ENCODE results near the gene ZNF224. TPM values are rescaled to one million over a fixed set of nuclear protein-coding genes. Genes with fewer than 3 reads are reported as not detected.

Gene ZNF224
- total and polyA plus RNA-seq, 10 of the 15 experiments (the other 5 are each of a cell fraction or from before 2014, with no cell fraction given): 6.8 to 39.4 (median 17.2) TPM

DNA sequence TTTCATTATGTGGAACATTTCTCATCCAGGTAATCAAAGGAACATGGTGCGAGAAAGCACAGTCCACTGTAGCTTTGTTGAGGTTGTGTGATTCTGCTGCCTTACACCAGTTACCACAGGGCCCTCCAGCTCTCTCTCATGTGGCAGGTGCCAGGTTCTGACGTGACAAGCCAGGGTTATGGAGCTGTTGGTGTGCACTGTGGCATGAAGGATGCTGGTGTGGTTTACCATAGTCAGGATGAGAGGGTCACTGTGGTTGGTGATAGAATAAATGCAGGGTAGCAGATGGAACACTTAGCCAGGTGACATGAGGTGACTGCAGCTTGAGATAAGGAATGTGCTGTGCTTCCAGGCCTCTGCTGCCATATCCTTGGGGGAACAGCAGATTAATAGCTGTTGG, 34.9 kb upstream of the ZNF224 start (continued):
- TF ChIP-seq, protein P1, sequence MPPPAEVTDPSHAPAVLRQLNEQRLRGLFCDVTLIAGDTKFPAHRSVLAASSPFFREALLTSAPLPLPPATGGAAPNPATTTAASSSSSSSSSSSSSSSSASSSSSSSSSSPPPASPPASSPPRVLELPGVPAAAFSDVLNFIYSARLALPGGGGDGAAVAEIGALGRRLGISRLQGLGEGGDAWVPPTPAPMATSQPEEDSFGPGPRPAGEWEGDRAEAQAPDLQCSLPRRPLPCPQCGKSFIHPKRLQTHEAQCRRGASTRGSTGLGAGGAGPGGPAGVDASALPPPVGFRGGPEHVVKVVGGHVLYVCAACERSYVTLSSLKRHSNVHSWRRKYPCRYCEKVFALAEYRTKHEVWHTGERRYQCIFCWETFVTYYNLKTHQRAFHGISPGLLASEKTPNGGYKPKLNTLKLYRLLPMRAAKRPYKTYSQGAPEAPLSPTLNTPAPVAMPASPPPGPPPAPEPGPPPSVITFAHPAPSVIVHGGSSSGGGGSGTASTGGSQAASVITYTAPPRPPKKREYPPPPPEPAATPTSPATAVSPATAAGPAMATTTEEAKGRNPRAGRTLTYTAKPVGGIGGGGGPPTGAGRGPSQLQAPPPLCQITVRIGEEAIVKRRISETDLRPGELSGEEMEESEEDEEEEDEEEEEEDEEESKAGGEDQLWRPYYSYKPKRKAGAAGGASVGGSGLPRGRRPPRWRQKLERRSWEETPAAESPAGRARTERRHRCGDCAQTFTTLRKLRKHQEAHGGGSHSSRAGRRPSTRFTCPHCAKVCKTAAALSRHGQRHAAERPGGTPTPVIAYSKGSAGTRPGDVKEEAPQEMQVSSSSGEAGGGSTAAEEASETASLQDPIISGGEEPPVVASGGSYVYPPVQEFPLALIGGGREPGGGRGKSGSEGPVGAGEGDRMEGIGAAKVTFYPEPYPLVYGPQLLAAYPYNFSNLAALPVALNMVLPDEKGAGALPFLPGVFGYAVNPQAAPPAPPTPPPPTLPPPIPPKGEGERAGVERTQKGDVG (CRISPR knock-in tag; IDR thresholded peaks at IDR 0.05): no peak
- TF ChIP-seq, protein P2, sequence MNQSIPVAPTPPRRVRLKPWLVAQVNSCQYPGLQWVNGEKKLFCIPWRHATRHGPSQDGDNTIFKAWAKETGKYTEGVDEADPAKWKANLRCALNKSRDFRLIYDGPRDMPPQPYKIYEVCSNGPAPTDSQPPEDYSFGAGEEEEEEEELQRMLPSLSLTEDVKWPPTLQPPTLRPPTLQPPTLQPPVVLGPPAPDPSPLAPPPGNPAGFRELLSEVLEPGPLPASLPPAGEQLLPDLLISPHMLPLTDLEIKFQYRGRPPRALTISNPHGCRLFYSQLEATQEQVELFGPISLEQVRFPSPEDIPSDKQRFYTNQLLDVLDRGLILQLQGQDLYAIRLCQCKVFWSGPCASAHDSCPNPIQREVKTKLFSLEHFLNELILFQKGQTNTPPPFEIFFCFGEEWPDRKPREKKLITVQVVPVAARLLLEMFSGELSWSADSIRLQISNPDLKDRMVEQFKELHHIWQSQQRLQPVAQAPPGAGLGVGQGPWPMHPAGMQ (IDR thresholded peaks at IDR 0.05; ENCODE audit: borderline replicate concordance): no peak
- no peak for TF ChIP-seq SRF (IDR thresholded peaks at IDR 0.05; ENCODE audit: low read depth in 2 of 2, low read length in 2 of 2)
- TF ChIP-seq TCF7 (IDR thresholded peaks at IDR 0.05; ENCODE audit: borderline replicate concordance): no peak
- TF ChIP-seq FOXM1 (IDR thresholded peaks at IDR 0.05; ENCODE audit: low read depth, low read length): no peak
- TF ChIP-seq, protein P3, sequence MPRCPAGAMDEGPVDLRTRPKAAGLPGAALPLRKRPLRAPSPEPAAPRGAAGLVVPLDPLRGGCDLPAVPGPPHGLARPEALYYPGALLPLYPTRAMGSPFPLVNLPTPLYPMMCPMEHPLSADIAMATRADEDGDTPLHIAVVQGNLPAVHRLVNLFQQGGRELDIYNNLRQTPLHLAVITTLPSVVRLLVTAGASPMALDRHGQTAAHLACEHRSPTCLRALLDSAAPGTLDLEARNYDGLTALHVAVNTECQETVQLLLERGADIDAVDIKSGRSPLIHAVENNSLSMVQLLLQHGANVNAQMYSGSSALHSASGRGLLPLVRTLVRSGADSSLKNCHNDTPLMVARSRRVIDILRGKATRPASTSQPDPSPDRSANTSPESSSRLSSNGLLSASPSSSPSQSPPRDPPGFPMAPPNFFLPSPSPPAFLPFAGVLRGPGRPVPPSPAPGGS (IDR thresholded peaks at IDR 0.05; ENCODE audit: borderline replicate concordance, insufficient read depth, low read depth, low read length, poor library complexity, severe bottlenecking): no peak
- TF ChIP-seq, protein P4, sequence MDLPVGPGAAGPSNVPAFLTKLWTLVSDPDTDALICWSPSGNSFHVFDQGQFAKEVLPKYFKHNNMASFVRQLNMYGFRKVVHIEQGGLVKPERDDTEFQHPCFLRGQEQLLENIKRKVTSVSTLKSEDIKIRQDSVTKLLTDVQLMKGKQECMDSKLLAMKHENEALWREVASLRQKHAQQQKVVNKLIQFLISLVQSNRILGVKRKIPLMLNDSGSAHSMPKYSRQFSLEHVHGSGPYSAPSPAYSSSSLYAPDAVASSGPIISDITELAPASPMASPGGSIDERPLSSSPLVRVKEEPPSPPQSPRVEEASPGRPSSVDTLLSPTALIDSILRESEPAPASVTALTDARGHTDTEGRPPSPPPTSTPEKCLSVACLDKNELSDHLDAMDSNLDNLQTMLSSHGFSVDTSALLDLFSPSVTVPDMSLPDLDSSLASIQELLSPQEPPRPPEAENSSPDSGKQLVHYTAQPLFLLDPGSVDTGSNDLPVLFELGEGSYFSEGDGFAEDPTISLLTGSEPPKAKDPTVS (IDR thresholded peaks at IDR 0.05; ENCODE audit: low read depth, low read length): no peak
- TF ChIP-seq NFXL1 (IDR thresholded peaks at IDR 0.05; ENCODE audit: borderline replicate concordance): no peak
- TF ChIP-seq WRNIP1 (IDR thresholded peaks at IDR 0.05; ENCODE audit: borderline replicate concordance, low read depth, low read length): no peak
- no peak for TF ChIP-seq YY1 (IDR thresholded peaks at IDR 0.05; ENCODE audit: low read depth, low read length)
